ENCODE data around the gene KCNAB1.

KCNAB1 gene

DNA sequence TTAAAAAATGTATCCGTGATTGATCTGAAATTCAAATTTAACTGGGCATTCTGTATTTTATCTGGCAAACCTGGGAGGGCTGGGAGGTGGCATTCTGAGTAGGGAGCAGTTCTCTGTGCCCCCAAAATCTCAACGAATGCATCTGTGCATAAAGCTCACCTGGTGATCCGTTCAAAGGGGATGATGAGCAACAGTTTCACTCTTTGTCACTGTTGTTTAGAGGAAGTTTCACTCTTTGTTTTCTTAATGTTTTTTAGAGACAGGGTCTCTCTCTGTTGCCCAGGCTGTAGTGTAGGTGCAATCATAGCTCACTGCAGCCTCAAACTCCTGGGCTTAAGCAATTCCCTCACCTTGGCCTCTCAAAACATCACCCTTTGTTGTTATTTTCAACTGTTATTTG is 247.8 kb downstream of the KCNAB1 start:
- TF ChIP-seq, protein P1, sequence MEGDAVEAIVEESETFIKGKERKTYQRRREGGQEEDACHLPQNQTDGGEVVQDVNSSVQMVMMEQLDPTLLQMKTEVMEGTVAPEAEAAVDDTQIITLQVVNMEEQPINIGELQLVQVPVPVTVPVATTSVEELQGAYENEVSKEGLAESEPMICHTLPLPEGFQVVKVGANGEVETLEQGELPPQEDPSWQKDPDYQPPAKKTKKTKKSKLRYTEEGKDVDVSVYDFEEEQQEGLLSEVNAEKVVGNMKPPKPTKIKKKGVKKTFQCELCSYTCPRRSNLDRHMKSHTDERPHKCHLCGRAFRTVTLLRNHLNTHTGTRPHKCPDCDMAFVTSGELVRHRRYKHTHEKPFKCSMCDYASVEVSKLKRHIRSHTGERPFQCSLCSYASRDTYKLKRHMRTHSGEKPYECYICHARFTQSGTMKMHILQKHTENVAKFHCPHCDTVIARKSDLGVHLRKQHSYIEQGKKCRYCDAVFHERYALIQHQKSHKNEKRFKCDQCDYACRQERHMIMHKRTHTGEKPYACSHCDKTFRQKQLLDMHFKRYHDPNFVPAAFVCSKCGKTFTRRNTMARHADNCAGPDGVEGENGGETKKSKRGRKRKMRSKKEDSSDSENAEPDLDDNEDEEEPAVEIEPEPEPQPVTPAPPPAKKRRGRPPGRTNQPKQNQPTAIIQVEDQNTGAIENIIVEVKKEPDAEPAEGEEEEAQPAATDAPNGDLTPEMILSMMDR (IDR thresholded peaks at IDR 0.05; ENCODE audit: control insufficient read depth, insufficient read depth, low read depth, low read length, missing control alignments): no peak
- DNase-seq (ENCODE audit: low read depth): no peak
- no peak overlapping the region for H3K4me3 ChIP-seq (ENCODE audit: control insufficient read depth, low read depth, low read length)

DNA sequence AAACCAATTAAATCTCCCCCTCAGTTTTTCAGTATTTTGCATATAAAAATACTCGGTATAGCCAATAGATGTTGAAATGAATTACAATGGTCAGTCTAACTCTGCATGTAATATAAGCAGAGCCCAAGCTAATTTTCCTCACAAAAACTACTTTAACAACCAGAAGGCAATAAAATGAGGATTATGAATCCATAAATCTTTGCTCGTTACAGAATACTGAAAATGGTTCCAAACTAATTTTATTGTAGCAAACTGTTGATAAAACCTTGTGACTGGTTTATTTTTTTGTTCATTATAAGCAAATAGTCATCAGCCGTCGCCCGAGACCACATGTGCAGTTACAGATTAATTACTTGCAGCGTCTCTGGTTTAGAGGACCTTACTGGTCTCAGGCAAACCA is 251.3 kb downstream of the KCNAB1 start:
- TF ChIP-seq, protein P1 (IDR thresholded peaks at IDR 0.05; ENCODE audit: control insufficient read depth, insufficient read depth, low read depth, low read length, missing control alignments): no peak
- DNase-seq (ENCODE audit: low read depth): no peak
- no peak overlapping the region for H3K4me3 ChIP-seq (ENCODE audit: control insufficient read depth, low read depth, low read length)

DNA sequence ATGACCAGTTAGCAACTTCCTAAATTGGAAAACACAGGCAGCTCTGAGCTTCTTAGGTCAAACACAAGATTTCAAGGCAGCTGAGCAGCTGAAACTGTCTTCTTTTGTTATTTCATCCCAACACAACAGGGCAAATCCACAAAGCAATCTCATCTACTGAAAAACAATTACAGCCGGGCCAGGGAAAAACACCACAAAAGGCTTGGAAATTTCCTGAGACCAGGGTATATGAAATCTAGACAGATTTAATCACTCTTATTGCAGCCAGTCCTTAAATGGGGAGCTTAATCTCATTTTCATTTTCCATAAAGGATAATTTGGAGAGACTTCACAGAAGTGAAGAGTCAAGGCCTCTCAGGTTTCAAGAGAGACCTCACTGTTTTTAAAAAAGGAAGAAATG is 252.7 kb downstream of the KCNAB1 start:
- no peak for DNase-seq (ENCODE audit: low read depth)
- TF ChIP-seq, protein P1 (IDR thresholded peaks at IDR 0.05; ENCODE audit: control insufficient read depth, insufficient read depth, low read depth, low read length, missing control alignments): no peak
- no peak overlapping the region for H3K4me3 ChIP-seq (ENCODE audit: control insufficient read depth, low read depth, low read length)

DNA sequence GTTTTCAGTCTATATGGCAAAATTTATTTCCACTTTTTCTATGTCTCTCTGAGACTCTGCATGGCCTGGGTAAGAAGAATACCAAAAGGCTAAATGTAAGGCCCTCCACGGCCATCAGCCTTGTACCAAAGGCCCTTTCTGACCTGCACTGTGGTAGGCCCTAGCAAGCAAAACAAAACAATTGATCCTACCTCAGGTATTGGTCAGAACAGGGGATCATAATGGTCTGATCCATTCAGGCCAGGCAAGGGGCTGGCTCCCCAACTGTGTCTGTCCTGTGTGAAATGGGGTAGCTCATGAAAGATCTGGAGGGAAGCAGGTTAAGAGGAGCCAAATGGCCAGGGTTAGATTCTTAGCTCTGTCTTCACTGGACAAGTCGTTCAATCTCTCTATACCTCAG is 253.3 kb downstream of the KCNAB1 start:
- no peak for DNase-seq (ENCODE audit: low read depth)
- TF ChIP-seq, protein P1 (IDR thresholded peaks at IDR 0.05; ENCODE audit: control insufficient read depth, insufficient read depth, low read depth, low read length, missing control alignments): no peak
- no peak overlapping the region for H3K4me3 ChIP-seq (ENCODE audit: control insufficient read depth, low read depth, low read length)

DNA sequence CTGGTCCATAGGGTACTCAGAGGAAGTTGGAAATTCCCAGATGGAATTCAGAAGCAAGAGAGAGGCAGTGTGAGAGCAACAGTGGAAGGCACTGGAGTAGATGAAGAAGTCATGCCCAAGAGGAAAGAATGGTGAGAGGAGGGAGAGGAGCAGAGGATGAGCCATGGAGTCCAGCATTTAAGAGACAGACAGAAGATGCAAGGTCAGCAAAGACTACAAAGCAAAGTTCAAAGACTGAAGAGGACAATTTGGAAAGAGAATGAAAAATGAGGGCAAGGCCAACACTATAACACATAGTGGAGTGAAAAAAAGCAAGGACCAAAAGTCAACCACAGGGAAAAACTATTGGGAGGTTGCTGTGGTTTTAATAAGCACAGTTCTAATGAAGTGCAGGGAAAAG is 255.8 kb downstream of the KCNAB1 start:
- TF ChIP-seq, protein P1 (IDR thresholded peaks at IDR 0.05; ENCODE audit: control insufficient read depth, insufficient read depth, low read depth, low read length, missing control alignments): no peak

DNA sequence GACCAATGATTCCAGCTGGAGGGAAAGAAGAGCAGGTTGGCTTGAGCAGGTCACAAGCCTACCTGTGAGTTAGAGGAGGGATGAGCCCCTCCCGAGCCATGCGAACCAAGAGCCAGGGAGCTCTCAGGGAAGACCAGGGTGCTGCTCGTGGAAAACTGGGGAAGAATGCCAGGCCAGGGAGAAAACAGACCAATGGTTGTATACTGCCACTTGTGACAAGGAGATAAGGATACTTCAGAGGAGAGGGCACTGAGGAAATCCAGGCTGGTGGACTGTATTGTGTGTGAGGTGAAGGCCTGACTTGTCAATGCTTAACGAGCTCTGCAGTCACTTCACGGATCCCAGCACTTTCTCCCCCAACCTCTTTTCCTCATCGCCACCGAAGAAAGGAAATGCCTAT is 256.9 kb downstream of the KCNAB1 start:
- TF ChIP-seq, protein P1 (IDR thresholded peaks at IDR 0.05; ENCODE audit: control insufficient read depth, insufficient read depth, low read depth, low read length, missing control alignments): no peak
- no peak overlapping the region for H3K4me3 ChIP-seq (ENCODE audit: control insufficient read depth, low read depth, low read length)
- no peak for DNase-seq (ENCODE audit: low read depth)

More for the DNA sequence above, 255.8 kb downstream of the KCNAB1 start:
- H3K4me3 ChIP-seq (ENCODE audit: control insufficient read depth, low read depth, low read length): no peak overlapping the region
- DNase-seq (ENCODE audit: low read depth): no peak

DNA sequence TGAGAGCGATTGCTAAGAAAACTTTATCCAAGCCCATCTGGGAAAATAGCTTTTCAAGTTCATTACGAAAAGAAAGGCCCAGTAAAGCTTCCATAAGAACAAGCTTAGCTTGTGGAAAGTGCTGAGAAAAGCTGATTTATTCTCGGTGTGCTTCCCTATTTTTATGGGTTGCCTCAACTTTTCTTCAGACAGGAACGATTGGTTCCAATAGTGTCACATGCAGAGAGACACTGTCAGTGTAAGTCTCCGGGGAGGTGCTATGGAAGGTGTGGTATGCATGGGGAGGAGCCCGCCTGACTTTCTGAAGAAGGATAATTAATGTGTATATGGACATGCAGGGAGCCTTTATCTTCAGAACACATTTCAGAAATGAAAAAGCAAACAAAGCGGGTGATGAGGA is 257.3 kb downstream of the KCNAB1 start:
- H3K4me3 ChIP-seq (ENCODE audit: control insufficient read depth, low read depth, low read length): no peak overlapping the region
- no peak for DNase-seq (ENCODE audit: low read depth)
- TF ChIP-seq, protein P1 (IDR thresholded peaks at IDR 0.05; ENCODE audit: control insufficient read depth, insufficient read depth, low read depth, low read length, missing control alignments): no peak

Measured in AG09309 (cell line).